D721Med (cell line): ENCODE measurements around the gene TPX2.

ENCODE experiments used
- DNase-seq: peaks from one replicate; pipeline ENCODE4 v3.0.0; 2011; ENCODE audit warnings: low spot score; ENCODE audit not compliant: insufficient read length
- FAIRE-seq: peaks from 2 replicates; lab custom pipeline; 2011; peaks lifted over from hg19 to GRCh38; lab: Jason Lieb, UNC
- TF ChIP-seq, protein P1 (sequence below): IDR thresholded peaks from 2 replicates; pipeline ENCODE4 v1.5.1; 2012; ENCODE audit warnings: mild to moderate bottlenecking, control low read depth; ENCODE audit not compliant: insufficient read depth; ENCODE audit errors: missing control alignments

TPX2 gene

DNA sequence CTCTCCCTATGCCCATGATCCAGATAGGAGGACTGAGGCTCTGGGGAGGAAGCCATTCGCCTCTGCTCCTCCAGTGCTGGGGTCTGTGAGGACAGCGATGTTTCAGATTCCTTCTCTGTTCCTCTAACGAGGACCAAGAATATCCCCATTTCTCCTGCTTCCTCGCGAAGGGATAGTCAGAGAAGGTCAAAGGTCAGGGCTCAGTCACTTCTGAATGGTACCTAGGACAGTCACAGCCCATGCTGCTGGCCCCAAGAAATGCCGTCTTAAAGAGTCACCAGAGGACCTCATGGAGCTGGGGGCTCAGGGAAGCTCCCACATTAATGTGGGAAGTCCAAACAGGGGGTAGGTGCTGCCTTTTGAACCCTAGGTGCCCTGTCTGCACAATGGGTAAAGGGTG, 104.2 kb downstream of the TPX2 start:
- TF ChIP-seq, protein P1, sequence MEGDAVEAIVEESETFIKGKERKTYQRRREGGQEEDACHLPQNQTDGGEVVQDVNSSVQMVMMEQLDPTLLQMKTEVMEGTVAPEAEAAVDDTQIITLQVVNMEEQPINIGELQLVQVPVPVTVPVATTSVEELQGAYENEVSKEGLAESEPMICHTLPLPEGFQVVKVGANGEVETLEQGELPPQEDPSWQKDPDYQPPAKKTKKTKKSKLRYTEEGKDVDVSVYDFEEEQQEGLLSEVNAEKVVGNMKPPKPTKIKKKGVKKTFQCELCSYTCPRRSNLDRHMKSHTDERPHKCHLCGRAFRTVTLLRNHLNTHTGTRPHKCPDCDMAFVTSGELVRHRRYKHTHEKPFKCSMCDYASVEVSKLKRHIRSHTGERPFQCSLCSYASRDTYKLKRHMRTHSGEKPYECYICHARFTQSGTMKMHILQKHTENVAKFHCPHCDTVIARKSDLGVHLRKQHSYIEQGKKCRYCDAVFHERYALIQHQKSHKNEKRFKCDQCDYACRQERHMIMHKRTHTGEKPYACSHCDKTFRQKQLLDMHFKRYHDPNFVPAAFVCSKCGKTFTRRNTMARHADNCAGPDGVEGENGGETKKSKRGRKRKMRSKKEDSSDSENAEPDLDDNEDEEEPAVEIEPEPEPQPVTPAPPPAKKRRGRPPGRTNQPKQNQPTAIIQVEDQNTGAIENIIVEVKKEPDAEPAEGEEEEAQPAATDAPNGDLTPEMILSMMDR: no peak
- FAIRE-seq: no peak

DNA sequence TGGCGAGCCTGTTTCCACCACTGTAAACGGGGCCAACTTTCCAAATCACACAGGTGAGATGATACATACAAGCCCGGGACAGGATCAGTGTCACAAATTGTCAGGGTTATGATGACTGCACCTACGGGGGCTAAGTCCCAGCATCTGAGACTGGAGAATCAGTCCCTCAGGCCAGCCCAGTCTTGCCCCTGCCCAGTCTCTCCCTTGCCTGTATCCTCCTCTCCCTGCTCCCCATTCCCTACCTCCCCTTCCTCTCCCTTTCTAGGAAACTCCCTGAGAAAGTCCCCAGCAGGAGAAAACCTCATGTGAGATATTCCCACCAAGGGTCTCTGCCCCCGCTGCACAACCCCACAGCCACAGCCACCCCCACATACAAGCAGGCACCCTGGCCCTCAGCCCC, 104.8 kb downstream of the TPX2 start:
- FAIRE-seq: no peak
- TF ChIP-seq, protein P1: no peak
- no peak for DNase-seq

More for the DNA sequence above, 104.2 kb downstream of the TPX2 start:
- DNase-seq: no peak

- no peak for FAIRE-seq
- TF ChIP-seq, protein P1: no peak
- no peak for DNase-seq
Measured at GRCh38 chr20:31844737-31845299, 105.7 kb downstream of the TPX2 start.

- DNase-seq: no peak
- no peak for FAIRE-seq
- TF ChIP-seq, protein P1: no peak
Measured at GRCh38 chr20:31845300-31845863, 106.3 kb downstream of the TPX2 start, which contains the start of gene FOXS1. TSS of gene FOXS1 (minus strand) at chr20:31845604. CDS start at chr20:31845542, 62 bp downstream.

DNA sequence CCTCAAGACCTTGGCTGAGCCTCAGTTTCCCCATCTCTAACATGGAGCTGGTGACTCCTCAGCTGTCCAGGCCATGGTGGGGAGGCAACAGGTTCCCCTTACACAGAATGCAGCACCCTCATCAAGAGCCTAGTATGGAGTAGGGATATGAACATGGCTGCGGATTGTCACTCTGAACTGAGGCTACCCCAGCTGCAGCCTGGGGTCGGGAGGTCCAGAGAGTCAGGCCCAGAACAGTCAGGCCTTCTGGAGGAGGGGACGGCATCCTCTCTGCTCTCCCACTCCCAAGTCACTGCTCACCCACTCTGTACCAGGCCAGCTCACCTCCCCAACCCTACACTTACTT, 107.7 kb downstream of the TPX2 start:
- FAIRE-seq (no peak), DNase-seq (no peak)
- TF ChIP-seq, protein P1: no peak

- FAIRE-seq (no peak), DNase-seq (no peak)
- TF ChIP-seq, protein P1: no peak
Measured at GRCh38 chr20:31848088-31848999, 109.3 kb downstream of the TPX2 start.
